Ovary (tissue), 9 donors: ENCODE data around the gene ARHGAP19. TPM values are rescaled to one million over a fixed set of nuclear protein-coding genes. Genes with fewer than 3 reads are reported as not detected.

Source experiments
- DNase-seq, 5 donors: peaks; one replicate each; pipeline ENCODE4 v3.0.0-alpha.2; 2019 to 2020
- H3K27ac ChIP-seq, 2 donors: fragments of 200-600 bp; one replicate each; pipeline versions ENCODE4 v1.5.1 to v1.8.0; 2019 to 2022
- H3K27me3 ChIP-seq: fragments of 200-600 bp; one replicate; pipeline ENCODE4 v1.8.0; 2022
- H3K36me3 ChIP-seq: fragments of 200-600 bp; sonication (generic); one replicate; pipeline ENCODE4 v1.5.1; 2019
- H3K4me1 ChIP-seq: one replicate; pipeline ENCODE4 v1.8.1; 2013; ENCODE audit warnings: mild to moderate bottlenecking, moderate library complexity; ENCODE audit not compliant: insufficient read depth
- H3K4me3 ChIP-seq: fragments of 200-600 bp; sonication (generic); one replicate; pipeline ENCODE4 v1.5.1; 2017
- H3K9me3 ChIP-seq, 2 donors: fragments of 200-600 bp in 1 of 2; sonication (generic) in 1 of 2; one replicate each; pipeline versions ENCODE4 v1.5.1 to v1.8.1; 2013 to 2019; ENCODE audit warnings: mild to moderate bottlenecking in 1 of 2, moderate library complexity in 1 of 2
- CTCF ChIP-seq, 3 donors: fragments of 450-650 bp in 2 of 3; fragments of 200-600 bp in 1 of 3; IDR thresholded peaks; one replicate each; pipeline versions ENCODE4 v1.5.1 to v1.8.0; 2016 to 2022; ENCODE audit warnings: antibody characterized with exemption in 3 of 3, mild to moderate bottlenecking in 1 of 3
- EP300 ChIP-seq: sonication (generic); formaldehyde crosslinking; IDR thresholded peaks from one replicate; pipeline ENCODE4 v1.6.1; 2017; ENCODE audit warnings: antibody characterized with exemption
- POLR2A ChIP-seq: fragments of 450-650 bp; IDR thresholded peaks from one replicate; pipeline ENCODE4 v1.6.1; 2017; ENCODE audit warnings: antibody characterized with exemption, mild to moderate bottlenecking, moderate library complexity
- WGBS, 3 donors: extraction: QIAGEN DNeasy Blood & Tissue Kit in 1 of 3; methylation state at CpG; one replicate each; pipeline versions ENCODE4 v1.1.5 to v1.1.7; 2013 to 2017; 5-methylcytosine and 5-hydroxymethylcytosine counted together
- intact Hi-C, 4 donors: fragments of 100-400 bp; cut with DNase I; formaldehyde crosslinking; loops; one replicate each; pipeline versions ENCODE4 v1.11.0 to v1.15.1; 2022 to 2023
- polyA plus RNA-seq, 2 donors: library from polyadenylated mRNA; stranded (reverse); fragments of 200-250 nt in 1 of 2; fragments of 350-450 nt in 1 of 2; fragmentation: Illumina TruSeq in 1 of 2; extraction: RNeasy Lipid Tissue Mini Kit (QIAGEN cat#74804) in 1 of 2; gene quantifications; one replicate each; pipeline ENCODE4 v1.2.3, GENCODE V29; 2013 to 2014
- total RNA-seq, 7 donors: library from RNA; depleted of rRNA in 2 of 7; stranded (reverse); fragments of >200 nt in 2 of 7; fragmentation: NEBNext Ultra II Directional in 3 of 7; extraction: Animal tissue kit (Norgen Biotek cat#: 25700) in 3 of 7; gene quantifications; one replicate each; pipeline versions ENCODE4 v1.1.0 to v1.2.4, GENCODE V29; 2016 to 2023
- donor health status: DM: no; HTN: no; CAD: no; lungs with moderate emphysema.
- donor health status: DM: no; HTN: no; CAD: no.
- donor health status: Bipolar disorder and iron deficiency.
- donor health status: DM: yes; HTN: yes; CAD: no.
- donor health status: DM: no; HTN: no; CAD: no.
- donor health status: DM: yes; HTN: yes; CAD: no.

Gene ARHGAP19
- total and polyA plus RNA-seq, 9 donors, result 6.7 to 18.1 (median 13.5) TPM

GRCh38 chr10:97331153-97331703 is 38.8 kb upstream of the ARHGAP19 start:
- no peaks in the 10 kb centered on the region for H3K27me3 ChIP-seq
- DNase-seq, result no peak
- H3K27ac ChIP-seq, result no peak overlapping the region
- H3K4me1 ChIP-seq, result peaks cover 8% of the 10 kb centered on the region
- whole genome bisulfite sequencing, 3 donors, result 78 to 82% (median 82%) methylated on average over 6 of the region's 6 CpGs
- H3K36me3 ChIP-seq, result no peaks in the 10 kb centered on the region
- no peak for TF ChIP-seq POLR2A
- no peak for TF ChIP-seq CTCF (IDR thresholded peaks at IDR 0.05)
- no peak for TF ChIP-seq EP300
- intact Hi-C loops, result loop anchor here in 1 of 4 donors (10.0 kb wide), 1 partner anchor 46 kb away; no protein-coding TSS in a partner anchor
- H3K9me3 ChIP-seq, result no peaks in the 10 kb centered on the region
- H3K4me3 ChIP-seq, result no peak overlapping the region

GRCh38 chr10:97329766-97330165 is 37.3 kb upstream of the ARHGAP19 start:
- Histone ChIP-seq H3K36me3 (no peaks in the 10 kb centered on the region), H3K27me3 (no peaks in the 10 kb centered on the region), H3K9me3 (no peaks in the 10 kb centered on the region), H3K27ac (no peak overlapping the region), H3K4me1 (peaks cover 8% of the 10 kb centered on the region), H3K4me3 (no peak overlapping the region)
- 95 to 99% (median 96%) methylated on average over 5 of the region's 5 CpGs for WGBS, 3 donors
- intact Hi-C loops, result loop anchor here in 1 of 4 donors (10.0 kb wide), 1 partner anchor 45 kb away; no protein-coding TSS in a partner anchor
- no peak for DNase-seq
- TF ChIP-seq CTCF (IDR thresholded peaks at IDR 0.05) (no peak), EP300 (no peak), POLR2A (no peak)

- intact Hi-C loops, result no loop called here
- no peaks in the 10 kb centered on the region for H3K36me3 ChIP-seq
- no peak for TF ChIP-seq EP300
- TF ChIP-seq CTCF (IDR thresholded peaks at IDR 0.05), result no peak
- TF ChIP-seq POLR2A, result no peak
- DNase-seq, result no peak
- H3K27ac ChIP-seq, result no peak overlapping the region
- no peak overlapping the region for H3K4me3 ChIP-seq
- peaks cover 8% of the 10 kb centered on the region for H3K4me1 ChIP-seq
- no peaks in the 10 kb centered on the region for H3K27me3 ChIP-seq
- WGBS, 3 donors, result 73 to 86% (median 81%) methylated on average over 3 of the region's 3 CpGs
- H3K9me3 ChIP-seq, result no peaks in the 10 kb centered on the region
Measured at GRCh38 chr10:97328646-97329453, 36.4 kb upstream of the ARHGAP19 start.

- Histone ChIP-seq H3K27me3 (no peaks in the 10 kb centered on the region), H3K9me3 (no peaks in the 10 kb centered on the region), H3K36me3 (no peaks in the 10 kb centered on the region), H3K4me1 (peaks cover 8% of the 10 kb centered on the region), H3K4me3 (no peak overlapping the region), H3K27ac (no peak overlapping the region)
- 88 to 91% (median 88%) methylated on average over 7 of the region's 7 CpGs for WGBS, 3 donors
- intact Hi-C loops, result no loop called here
- DNase-seq, result no peak
- TF ChIP-seq CTCF (IDR thresholded peaks at IDR 0.05) (no peak), POLR2A (no peak), EP300 (no peak)
Measured at GRCh38 chr10:97327348-97328294, 35.2 kb upstream of the ARHGAP19 start.
